HUES6 (cell line): Measurements from ENCODE around the gene TRMT2B.

Experiments
- H3K27ac ChIP-seq: 2 replicates; pipeline ENCODE4 v1.7.0; 2013; ENCODE audit warnings: low read depth, mild to moderate bottlenecking, low read length, inconsistent platforms
- H3K27me3 ChIP-seq: 2 replicates; pipeline ENCODE4 v1.6.1; 2013; ENCODE audit warnings: low read length; ENCODE audit not compliant: control insufficient read depth, insufficient read depth
- H3K36me3 ChIP-seq: 2 replicates; pipeline ENCODE4 v1.6.1; 2013; ENCODE audit warnings: low read length; ENCODE audit not compliant: control insufficient read depth, insufficient read depth
- H3K4me1 ChIP-seq: 2 replicates; pipeline ENCODE4 v1.6.1; 2013; ENCODE audit warnings: low read length; ENCODE audit not compliant: control insufficient read depth, insufficient read depth
- H3K4me3 ChIP-seq: 2 replicates; pipeline ENCODE4 v1.5.1; 2013; ENCODE audit warnings: low read depth, low read length
- H3K9ac ChIP-seq: one replicate; pipeline ENCODE4 v1.6.1; 2013; ENCODE audit warnings: mild to moderate bottlenecking, low read length
- H3K9me3 ChIP-seq: 2 replicates; pipeline ENCODE4 v1.6.1; 2013; ENCODE audit warnings: low read depth, low read length; ENCODE audit not compliant: control insufficient read depth, insufficient read depth

Gene TRMT2B

GRCh38 chrX:101051549-101052302, at the start of gene TRMT2B:
Gene TRMT2B (minus strand): TSS chrX:101052111. CDS start chrX:101042289, 9,822 bp downstream.
- Histone ChIP-seq H3K9ac (peak within 1 kb of the TSS; percentile 55), H3K36me3 (peaks cover 2% of the 10 kb centered on the region; the same call in 1 of the 2 replicates), H3K4me1 (no peaks in the 10 kb centered on the region), H3K27ac (peak within 1 kb of the TSS; percentile 48; the same call in 1 of the 2 replicates), H3K9me3 (peaks cover under 1% of the 10 kb centered on the region; the same call in 1 of the 2 replicates), H3K27me3 (no peaks in the 10 kb centered on the region), H3K4me3 (peak within 1 kb of the TSS; percentile 62)

- H3K4me3 ChIP-seq: peak within 1 kb of the TSS; percentile 69
Measured at GRCh38 chrX:101097546-101098453, 45.9 kb upstream of the TRMT2B start, which contains the start of gene CENPI. Gene CENPI (plus strand): TSS chrX:101098204. CDS start chrX:101101071, 2,867 bp downstream.

GRCh38 chrX:101091817-101092216, 39.9 kb upstream of the TRMT2B start:
- Histone ChIP-seq H3K9me3 (no peaks in the 10 kb centered on the region), H3K9ac (no peak overlapping the region), H3K36me3 (no peaks in the 10 kb centered on the region)

More at GRCh38 chrX:101097546-101098453, 45.9 kb upstream of the TRMT2B start, which contains the start of gene CENPI:
- Histone ChIP-seq H3K27ac (peak within 1 kb of the TSS; percentile 20; the same call in 1 of the 2 replicates), H3K4me1 (no peaks in the 10 kb centered on the region), H3K9me3 (no peaks in the 10 kb centered on the region), H3K27me3 (no peaks in the 10 kb centered on the region), H3K9ac (peak within 1 kb of the TSS; percentile 76), H3K36me3 (peaks cover 17% of the 10 kb centered on the region)

GRCh38 chrX:101081231-101081630, 29.3 kb upstream of the TRMT2B start:
- Histone ChIP-seq H3K4me1 (peaks cover 12% of the 10 kb centered on the region; the same call in 1 of the 2 replicates), H3K27me3 (peaks cover 21% of the 10 kb centered on the region), H3K27ac (no peak overlapping the region), H3K36me3 (no peaks in the 10 kb centered on the region), H3K4me3 (no peak overlapping the region), H3K9ac (no peak overlapping the region), H3K9me3 (no peaks in the 10 kb centered on the region)

More at GRCh38 chrX:101091817-101092216, 39.9 kb upstream of the TRMT2B start:
- Histone ChIP-seq H3K4me1 (no peaks in the 10 kb centered on the region), H3K4me3 (no peak overlapping the region), H3K27me3 (no peaks in the 10 kb centered on the region), H3K27ac (no peak overlapping the region)

GRCh38 chrX:101080326-101081124, 28.6 kb upstream of the TRMT2B start:
- H3K9me3 ChIP-seq: no peaks in the 10 kb centered on the region
- peaks cover 12% of the 10 kb centered on the region; the same call in 1 of the 2 replicates for H3K4me1 ChIP-seq
- H3K36me3 ChIP-seq: no peaks in the 10 kb centered on the region
- H3K9ac ChIP-seq: no peak overlapping the region
- peaks cover 21% of the 10 kb centered on the region for H3K27me3 ChIP-seq
- peak overlapping the region; percentile 80 for H3K4me3 ChIP-seq
- no peak overlapping the region for H3K27ac ChIP-seq

- no peak overlapping the region for H3K9ac ChIP-seq
- H3K4me1 ChIP-seq: peaks cover 12% of the 10 kb centered on the region; the same call in 1 of the 2 replicates
- H3K9me3 ChIP-seq: 0 out of 2 replicates have a peak, but pooled peaks cover 3% of the 10 kb centered on the region
- H3K4me3 ChIP-seq: peak overlapping the region; percentile 80
- H3K36me3 ChIP-seq: no peaks in the 10 kb centered on the region
- H3K27ac ChIP-seq: no peak overlapping the region
- H3K27me3 ChIP-seq: peaks cover 21% of the 10 kb centered on the region
Measured at GRCh38 chrX:101079736-101080270, 27.9 kb upstream of the TRMT2B start.

- Histone ChIP-seq H3K4me1 (peaks cover 12% of the 10 kb centered on the region; the same call in 1 of the 2 replicates), H3K27me3 (peaks cover 21% of the 10 kb centered on the region), H3K9me3 (peaks cover 3% of the 10 kb centered on the region; the same call in 1 of the 2 replicates), H3K36me3 (no peaks in the 10 kb centered on the region), H3K4me3 (peak within 1 kb of the TSS; percentile 80), H3K27ac (no peak within 1 kb of the TSS), H3K9ac (peak within 1 kb of the TSS; percentile 42)
Measured at GRCh38 chrX:101078716-101079598, 27.0 kb upstream of the TRMT2B start, which contains the start of gene TMEM35A. Gene TMEM35A (plus strand): TSS chrX:101078879. CDS start chrX:101079003, 124 bp downstream.

- no peak overlapping the region for H3K9ac ChIP-seq
- no peaks in the 10 kb centered on the region; the same call in 1 of the 2 replicates for H3K27me3 ChIP-seq
- no peaks in the 10 kb centered on the region for H3K4me1 ChIP-seq
- no peak overlapping the region for H3K27ac ChIP-seq
- no peaks in the 10 kb centered on the region for H3K36me3 ChIP-seq
- no peak overlapping the region for H3K4me3 ChIP-seq
- peaks cover 3% of the 10 kb centered on the region; the same call in 1 of the 2 replicates for H3K9me3 ChIP-seq
Measured at GRCh38 chrX:101071582-101071981, 19.7 kb upstream of the TRMT2B start.

GRCh38 chrX:101062176-101062575, 10.3 kb upstream of the TRMT2B start:
- H3K9me3 ChIP-seq: peaks cover under 1% of the 10 kb centered on the region; the same call in 1 of the 2 replicates
- H3K27ac ChIP-seq: no peak overlapping the region
- no peak overlapping the region for H3K4me3 ChIP-seq
- H3K36me3 ChIP-seq: no peaks in the 10 kb centered on the region
- H3K4me1 ChIP-seq: no peaks in the 10 kb centered on the region
- H3K9ac ChIP-seq: no peak overlapping the region
- 0 out of 2 replicates have a peak, but pooled peaks cover 4% of the 10 kb centered on the region for H3K27me3 ChIP-seq
